ENCODE measurements around the gene PPP1R9A. TPM values are rescaled to one million over a fixed set of nuclear protein-coding genes. Genes with fewer than 3 reads are reported as not detected.
A peak's percentile ranks its signal among the peaks of the same experiment; 100 is the strongest.
"Not testable (repeated sequence)": the region's sequence is repeated elsewhere in the genome, so short reads cannot be mapped to it uniquely, and the experiment has no call there.

Gene PPP1R9A
- total and polyA plus RNA-seq, 7 donors: 1.8 to 51.3 (median 43.5) TPM

- Histone ChIP-seq H3K4me3 (no peak overlapping the region), H3K4me1 (peaks cover 0 to 31% (median 13%) of the 10 kb centered on the region in 4 donors), H3K27me3 (no peaks in the 10 kb centered on the region), H3K9me3 (no peaks in the 10 kb centered on the region), H3K36me3 (no peaks in the 10 kb centered on the region), H3K27ac (no peak overlapping the region)
- no peak for DNase-seq
- intact Hi-C loops (cut with DNase I): no loop called here
- 14 to 70% methylated on average over 1 of the region's 1 CpG for WGBS, 2 donors
- TF ChIP-seq, protein P1, sequence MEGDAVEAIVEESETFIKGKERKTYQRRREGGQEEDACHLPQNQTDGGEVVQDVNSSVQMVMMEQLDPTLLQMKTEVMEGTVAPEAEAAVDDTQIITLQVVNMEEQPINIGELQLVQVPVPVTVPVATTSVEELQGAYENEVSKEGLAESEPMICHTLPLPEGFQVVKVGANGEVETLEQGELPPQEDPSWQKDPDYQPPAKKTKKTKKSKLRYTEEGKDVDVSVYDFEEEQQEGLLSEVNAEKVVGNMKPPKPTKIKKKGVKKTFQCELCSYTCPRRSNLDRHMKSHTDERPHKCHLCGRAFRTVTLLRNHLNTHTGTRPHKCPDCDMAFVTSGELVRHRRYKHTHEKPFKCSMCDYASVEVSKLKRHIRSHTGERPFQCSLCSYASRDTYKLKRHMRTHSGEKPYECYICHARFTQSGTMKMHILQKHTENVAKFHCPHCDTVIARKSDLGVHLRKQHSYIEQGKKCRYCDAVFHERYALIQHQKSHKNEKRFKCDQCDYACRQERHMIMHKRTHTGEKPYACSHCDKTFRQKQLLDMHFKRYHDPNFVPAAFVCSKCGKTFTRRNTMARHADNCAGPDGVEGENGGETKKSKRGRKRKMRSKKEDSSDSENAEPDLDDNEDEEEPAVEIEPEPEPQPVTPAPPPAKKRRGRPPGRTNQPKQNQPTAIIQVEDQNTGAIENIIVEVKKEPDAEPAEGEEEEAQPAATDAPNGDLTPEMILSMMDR (IDR thresholded peaks at IDR 0.05): no peak
- TF ChIP-seq EP300 (IDR thresholded peaks at IDR 0.05): no peak
- TF ChIP-seq POLR2A (IDR thresholded peaks at IDR 0.05): no peak
- no peak for TF ChIP-seq POLR2AphosphoS5 (IDR thresholded peaks at IDR 0.05)
These were observed 95.4 kb downstream of the PPP1R9A start for GRCh38 chr7:95002775-95003174.

- Histone ChIP-seq H3K4me3 (no peak overlapping the region), H3K27me3 (no peaks in the 10 kb centered on the region), H3K9me3 (no peaks in the 10 kb centered on the region), H3K36me3 (no peaks in the 10 kb centered on the region), H3K4me1 (peaks cover 0 to 17% (median 3%) of the 10 kb centered on the region in 4 donors), H3K27ac (no peak overlapping the region)
- TF ChIP-seq EP300 (IDR thresholded peaks at IDR 0.05) (no peak), POLR2A (IDR thresholded peaks at IDR 0.05) (no peak), POLR2AphosphoS5 (IDR thresholded peaks at IDR 0.05) (no peak)
- TF ChIP-seq, protein P1 (IDR thresholded peaks at IDR 0.05): no peak
- no peak for DNase-seq
- 81 to 82% methylated on average over 6 of the region's 6 CpGs for WGBS, 2 donors
- intact Hi-C loops (cut with DNase I): no loop called here
These were observed 97.3 kb downstream of the PPP1R9A start for GRCh38 chr7:95004618-95005247.

DNA sequence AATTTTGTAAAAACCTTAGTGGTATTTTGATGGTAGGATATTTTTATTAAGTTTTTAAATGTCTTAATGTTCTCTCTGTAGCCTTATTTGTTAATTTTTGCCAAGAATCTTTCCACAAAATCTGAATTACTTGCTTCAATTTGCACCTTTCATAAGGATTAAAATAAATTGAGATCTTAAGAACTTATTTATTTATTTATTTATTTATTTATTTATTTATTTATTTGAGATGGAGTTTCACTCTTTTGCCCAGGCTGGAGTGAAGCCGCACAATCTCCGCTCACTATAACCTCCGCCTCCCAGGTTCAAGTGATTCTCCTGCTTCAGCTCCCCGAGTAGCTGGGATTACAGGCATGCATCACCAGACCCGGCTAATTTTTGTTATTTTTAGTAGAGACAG lies 98.6 kb downstream of the PPP1R9A start:
- TF ChIP-seq POLR2AphosphoS5 (IDR thresholded peaks at IDR 0.05) (no peak), POLR2A (IDR thresholded peaks at IDR 0.05) (no peak), EP300 (IDR thresholded peaks at IDR 0.05) (no peak)
- TF ChIP-seq, protein P1 (IDR thresholded peaks at IDR 0.05): no peak
- Histone ChIP-seq H3K4me3 (no peak overlapping the region), H3K27ac (no peak overlapping the region), H3K36me3 (no peaks in the 10 kb centered on the region), H3K27me3 (no peaks in the 10 kb centered on the region), H3K4me1 (peaks cover 0 to 20% (median 5%) of the 10 kb centered on the region in 4 donors), H3K9me3 (no peaks in the 10 kb centered on the region)
- DNase-seq: no peak
- intact Hi-C loops (cut with DNase I): no loop called here
- 97 to 98% methylated on average over 5 of the region's 5 CpGs for WGBS, 2 donors

DNA sequence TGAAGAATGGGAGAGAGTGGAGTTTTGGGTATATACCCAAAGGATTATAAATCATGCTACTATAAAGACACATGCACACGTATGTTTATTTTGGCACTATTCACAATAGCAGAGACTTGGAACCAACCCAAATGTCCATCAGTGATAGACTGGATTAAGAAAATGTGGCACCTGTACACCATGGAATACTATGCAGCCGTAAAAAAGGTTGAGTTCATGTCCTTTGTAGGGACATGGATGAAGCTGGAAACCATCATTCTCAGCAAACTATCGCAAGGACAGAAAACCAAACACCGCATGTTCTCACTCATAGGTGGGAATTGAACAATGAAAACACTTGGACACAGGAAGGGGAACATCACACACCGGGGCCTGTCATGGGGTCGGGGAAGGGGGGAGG lies 101.4 kb downstream of the PPP1R9A start:
- H3K36me3 ChIP-seq; intact Hi-C loops (cut with DNase I); DNase-seq; H3K4me3 ChIP-seq; H3K27ac ChIP-seq; H3K27me3 ChIP-seq; H3K9me3 ChIP-seq: not testable (repeated sequence)
- H3K4me1 ChIP-seq: peaks cover 0 to 33% (median 12%) of the 10 kb centered on the region in 4 donors
- 87 to 89% methylated on average over 6 of the region's 6 CpGs for WGBS, 2 donors

DNA sequence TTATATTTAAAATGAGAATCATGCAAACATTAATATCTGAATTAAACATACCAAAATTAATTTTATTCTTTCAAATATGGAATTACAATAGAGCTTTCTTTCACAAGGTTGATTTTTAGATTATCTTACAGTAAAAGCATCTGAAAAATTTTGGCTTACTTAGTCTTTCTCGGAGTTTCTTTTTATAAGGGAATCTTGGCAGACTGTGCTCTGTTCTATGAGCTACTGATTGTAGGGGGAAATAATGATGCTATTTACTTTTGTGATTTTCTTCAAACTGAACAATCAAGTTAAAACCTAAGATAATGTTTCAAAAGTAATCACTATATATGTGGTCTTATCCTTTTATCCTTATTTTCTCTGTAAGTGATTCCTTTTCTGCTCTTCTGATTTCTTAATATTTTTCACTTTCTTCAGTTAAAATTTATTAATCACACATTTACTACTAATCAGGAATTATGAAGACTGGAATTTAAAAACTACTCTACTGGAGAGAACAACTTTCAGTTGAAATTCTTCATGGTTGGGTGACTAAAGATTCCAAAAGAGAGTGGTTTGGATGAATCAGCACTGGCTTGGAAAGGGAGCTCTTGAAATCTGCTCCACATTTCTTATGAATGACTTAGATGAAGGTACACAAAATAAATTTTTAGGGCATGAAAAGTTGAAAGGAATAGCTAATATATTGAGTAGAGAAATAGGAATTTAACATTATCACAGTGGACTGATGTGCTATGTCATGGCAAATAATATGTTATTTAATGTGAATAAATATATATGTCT lies 103.9 kb downstream of the PPP1R9A start:
- TF ChIP-seq POLR2AphosphoS5 (IDR thresholded peaks at IDR 0.05): no peak
- TF ChIP-seq EP300 (IDR thresholded peaks at IDR 0.05): no peak
- TF ChIP-seq, protein P1 (IDR thresholded peaks at IDR 0.05): no peak
- no peak for TF ChIP-seq POLR2A (IDR thresholded peaks at IDR 0.05)
- H3K4me3 ChIP-seq: no peak overlapping the region
- no peaks in the 10 kb centered on the region for H3K9me3 ChIP-seq
- whole genome bisulfite sequencing, 2 donors: 71 to 78% methylated on average over 1 of the region's 1 CpG
- no peaks in the 10 kb centered on the region for H3K27me3 ChIP-seq
- H3K4me1 ChIP-seq: peaks cover 0 to 19% (median 8%) of the 10 kb centered on the region in 4 donors
- peak overlapping the region in 2 of 4 donors; percentile 26 to 35 for H3K27ac ChIP-seq
- no peaks in the 10 kb centered on the region for H3K36me3 ChIP-seq
- intact Hi-C loops (cut with DNase I): no loop called here
- DNase-seq: no peak

Data from sigmoid colon (tissue), 7 donors.